Natural killer cell (primary cell): ENCODE data around the gene PSMC4. TPM values are rescaled to one million over a fixed set of nuclear protein-coding genes. Genes with fewer than 3 reads are reported as not detected.

Source experiments
- ATAC-seq, 3 donors: fragments of 150-1000 bp in 2 of 3; fragments of 200-7000 bp in 1 of 3; cut with Tn5 transposase; 1 replicate in 1 of 3; 2 replicates in 2 of 3; pipeline ENCODE4 v1.10.0; 2021; ENCODE audit warnings: mild to moderate bottlenecking in 2 of 3, moderate library complexity in 2 of 3
- DNase-seq, 2 donors: peaks; one replicate each; pipeline versions ENCODE4 v3.0.0 to v3.0.0-alpha.2; 2013 to 2021; ENCODE audit warnings: mixed read lengths in 1 of 2
- H3K27ac ChIP-seq: one replicate; pipeline ENCODE4 v1.5.1; 2013; ENCODE audit warnings: mild to moderate bottlenecking, low read length
- H3K27me3 ChIP-seq: one replicate; pipeline ENCODE4 v1.6.1; 2013; ENCODE audit warnings: low read length; ENCODE audit not compliant: control insufficient read depth, insufficient read depth
- H3K36me3 ChIP-seq: one replicate; pipeline ENCODE4 v1.6.1; 2013; ENCODE audit warnings: low read length; ENCODE audit not compliant: control insufficient read depth, insufficient read depth
- H3K4me1 ChIP-seq: one replicate; pipeline ENCODE4 v1.6.1; 2013; ENCODE audit warnings: low read length; ENCODE audit not compliant: control insufficient read depth, insufficient read depth
- H3K4me3 ChIP-seq: one replicate; pipeline ENCODE4 v1.5.1; 2013; ENCODE audit warnings: low read length
- H3K9me3 ChIP-seq: one replicate; pipeline ENCODE4 v1.6.1; 2013; ENCODE audit warnings: low read length; ENCODE audit not compliant: control insufficient read depth, insufficient read depth
- H3K27ac Mint-ChIP-seq, 2 donors: one replicate each; pipeline ENCODE4 v1.8.0; 2022; ENCODE audit warnings: mild to moderate bottlenecking in 2 of 2, mixed read lengths in 2 of 2, moderate library complexity in 1 of 2
- H3K27me3 Mint-ChIP-seq, 2 donors: one replicate each; pipeline ENCODE4 v1.8.0; 2022; ENCODE audit warnings: low read depth in 2 of 2, mixed read lengths in 2 of 2
- H3K36me3 Mint-ChIP-seq: one replicate; pipeline ENCODE4 v1.8.0; 2022; ENCODE audit warnings: mixed read lengths
- H3K4me1 Mint-ChIP-seq, 2 donors: one replicate each; pipeline ENCODE4 v1.8.0; 2022; ENCODE audit warnings: mixed read lengths in 2 of 2
- H3K4me3 Mint-ChIP-seq: one replicate; pipeline ENCODE4 v1.8.0; 2022; ENCODE audit warnings: mild to moderate bottlenecking, moderate library complexity, mixed read lengths
- H3K9me3 Mint-ChIP-seq, 2 donors: one replicate each; pipeline ENCODE4 v1.8.0; 2022; ENCODE audit warnings: mixed read lengths in 2 of 2
- CTCF ChIP-seq: fragments of 200-600 bp; IDR thresholded peaks from one replicate; pipeline ENCODE4 v1.8.0; 2022; ENCODE audit warnings: antibody characterized with exemption
- WGBS: methylation state at CpG from one replicate; pipeline ENCODE4 v1.1.7; 2013; ENCODE audit warnings: missing lambda C conversion rate; ENCODE audit not compliant: insufficient coverage; 5-methylcytosine and 5-hydroxymethylcytosine counted together
- intact Hi-C: fragments of 100-400 bp; cut with micrococcal nuclease; formaldehyde crosslinking; loops from one replicate; pipeline ENCODE4 v1.14.2; 2022
- total RNA-seq, 4 donors: library from RNA; stranded (reverse); fragments of 120-200 nt in 1 of 4; gene quantifications; one replicate each; pipeline versions ENCODE4 v1.2.3 to v1.2.4, GENCODE V29; 2013 to 2022

PSMC4 gene
- total RNA-seq: 100 to 1,000 TPM in 2 of 3 donors, 10 to 100 TPM in 1; 84.9 to 116 (median 101) TPM
- 69.7 TPM for total RNA-seq (2013)

DNA sequence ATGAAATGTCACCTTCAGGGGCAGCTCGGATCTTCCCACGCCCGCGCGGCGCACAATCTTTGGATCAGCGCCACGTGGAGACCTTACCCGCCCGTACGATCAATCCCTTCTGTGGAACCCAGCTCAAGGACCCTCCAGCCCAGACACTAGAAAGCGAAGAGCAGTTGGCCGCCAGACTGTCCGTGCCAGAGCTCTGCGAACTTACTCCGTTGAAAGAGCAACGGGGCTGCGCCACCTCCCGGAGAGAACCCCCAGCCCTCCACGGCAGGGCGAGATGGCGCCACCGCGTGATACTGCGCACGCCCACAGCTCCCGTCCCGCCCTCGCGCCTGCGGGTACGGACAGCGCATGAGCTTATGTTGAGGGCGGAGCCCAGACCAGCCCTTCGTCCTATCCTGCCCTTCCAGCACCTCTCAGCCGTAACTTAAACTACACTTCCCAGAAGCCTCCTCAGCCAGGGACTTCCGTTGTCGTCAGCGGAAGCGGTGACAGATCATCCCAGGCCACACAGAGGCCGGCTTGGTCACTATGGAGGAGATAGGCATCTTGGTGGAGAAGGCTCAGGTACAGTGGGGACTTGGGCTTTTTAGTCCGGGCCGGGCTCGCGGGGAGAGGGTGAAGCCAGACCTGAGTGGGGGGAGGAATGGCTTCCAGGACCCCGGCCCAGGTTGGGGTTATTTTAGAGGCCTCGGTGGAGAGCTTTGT is at the start of gene PSMC4:
PSMC4 (plus strand) TSS at position 491 of the 705 bp plus-strand sequence; CDS start at position 529, 38 bp downstream.
- TF ChIP-seq CTCF: peak; percentile 72
- Mint-ChIP-seq H3K4me1 (peaks cover 38 to 47% of the 10 kb centered on the region in 2 donors), H3K36me3 (peaks cover 12% of the 10 kb centered on the region), H3K27ac (peak within 1 kb of the TSS; percentile 99 to 100), H3K27me3 (no peaks in the 10 kb centered on the region), H3K9me3 (no peaks in the 10 kb centered on the region), H3K4me3 (peak within 1 kb of the TSS; percentile 99)
- intact Hi-C loops: loop anchor here (1.0 to 5.0 kb wide), 4 partner anchors 25 to 178 kb away; no protein-coding TSS in a partner anchor
- Histone ChIP-seq H3K27ac (peak within 1 kb of the TSS; percentile 94), H3K4me3 (peak within 1 kb of the TSS; percentile 68), H3K36me3 (peaks cover 38% of the 10 kb centered on the region), H3K9me3 (no peaks in the 10 kb centered on the region), H3K4me1 (peaks cover 32% of the 10 kb centered on the region), H3K27me3 (no peaks in the 10 kb centered on the region)
- ATAC-seq (peak; percentile 95 to 100 (median 96)), DNase-seq (peak; percentile 98 to 100)
- under 1% methylated on average over 47 of the region's 47 CpGs for WGBS

- H3K9me3 ChIP-seq: no peaks in the 10 kb centered on the region
- no peak for TF ChIP-seq CTCF
- H3K36me3 ChIP-seq: no peaks in the 10 kb centered on the region
- peaks cover 0 to 6% of the 10 kb centered on the region in 2 donors for H3K4me1 Mint-ChIP-seq
- H3K27ac Mint-ChIP-seq: no peak overlapping the region
- ATAC-seq: no peak
- H3K27me3 Mint-ChIP-seq: no peaks in the 10 kb centered on the region
- no peak for DNase-seq
- H3K36me3 Mint-ChIP-seq: no peaks in the 10 kb centered on the region
- no peak overlapping the region for H3K4me3 ChIP-seq
- H3K27me3 ChIP-seq: no peaks in the 10 kb centered on the region
- WGBS: 87% methylated on average over 4 of the region's 4 CpGs
- intact Hi-C loops: no loop called here
- H3K4me1 ChIP-seq: no peaks in the 10 kb centered on the region
- no peak overlapping the region for H3K4me3 Mint-ChIP-seq
- H3K9me3 Mint-ChIP-seq: no peaks in the 10 kb centered on the region
- no peak overlapping the region for H3K27ac ChIP-seq
Measured at GRCh38 chr19:39923862-39924261, 47.1 kb upstream of the PSMC4 start.

DNA sequence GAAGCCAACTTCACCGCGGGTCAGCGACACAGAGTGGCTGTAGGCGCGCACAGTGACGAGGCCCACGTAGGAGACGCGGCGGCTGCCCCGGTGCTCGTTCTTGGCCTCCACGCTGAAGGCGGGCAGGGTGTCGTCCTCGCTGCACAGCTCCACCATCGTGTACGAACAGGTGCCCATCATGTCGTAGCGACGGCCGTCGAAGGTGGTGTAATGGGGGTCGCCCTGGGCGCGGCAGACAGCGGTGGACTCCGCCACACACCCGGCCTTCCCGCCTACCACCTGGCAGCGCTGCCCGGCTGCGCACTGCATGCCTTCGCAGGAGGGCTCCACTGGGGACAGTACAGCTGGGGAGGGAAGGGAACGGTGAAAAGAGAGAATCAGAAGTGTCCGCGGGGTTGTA is 46.6 kb upstream of the PSMC4 start:
- 96% methylated on average over 37 of the region's 37 CpGs for WGBS
- Histone ChIP-seq H3K36me3 (no peaks in the 10 kb centered on the region), H3K27me3 (no peaks in the 10 kb centered on the region), H3K27ac (no peak overlapping the region), H3K4me1 (no peaks in the 10 kb centered on the region), H3K9me3 (no peaks in the 10 kb centered on the region), H3K4me3 (no peak overlapping the region)
- TF ChIP-seq CTCF: no peak
- H3K9me3 Mint-ChIP-seq: no peaks in the 10 kb centered on the region
- peaks cover 0 to 6% of the 10 kb centered on the region in 2 donors for H3K4me1 Mint-ChIP-seq
- intact Hi-C loops: no loop called here
- H3K36me3 Mint-ChIP-seq: no peaks in the 10 kb centered on the region
- no peak for ATAC-seq
- H3K27me3 Mint-ChIP-seq: no peaks in the 10 kb centered on the region
- no peak overlapping the region for H3K4me3 Mint-ChIP-seq
- H3K27ac Mint-ChIP-seq: peak overlapping the region in 1 of 2 donors; percentile 17
- DNase-seq: no peak
